Right hindlimb (tissue), 1 donor: ENCODE measurements around the gene TCF3.
"Not testable (repeated sequence)": the region's sequence is repeated elsewhere in the genome, so short reads cannot be mapped to it uniquely, and the experiment has no call there.

Experiments used
- DNase-seq: peaks from one replicate; pipeline ENCODE4 v3.0.0-alpha.2; 2018

The TCF3 gene

DNA sequence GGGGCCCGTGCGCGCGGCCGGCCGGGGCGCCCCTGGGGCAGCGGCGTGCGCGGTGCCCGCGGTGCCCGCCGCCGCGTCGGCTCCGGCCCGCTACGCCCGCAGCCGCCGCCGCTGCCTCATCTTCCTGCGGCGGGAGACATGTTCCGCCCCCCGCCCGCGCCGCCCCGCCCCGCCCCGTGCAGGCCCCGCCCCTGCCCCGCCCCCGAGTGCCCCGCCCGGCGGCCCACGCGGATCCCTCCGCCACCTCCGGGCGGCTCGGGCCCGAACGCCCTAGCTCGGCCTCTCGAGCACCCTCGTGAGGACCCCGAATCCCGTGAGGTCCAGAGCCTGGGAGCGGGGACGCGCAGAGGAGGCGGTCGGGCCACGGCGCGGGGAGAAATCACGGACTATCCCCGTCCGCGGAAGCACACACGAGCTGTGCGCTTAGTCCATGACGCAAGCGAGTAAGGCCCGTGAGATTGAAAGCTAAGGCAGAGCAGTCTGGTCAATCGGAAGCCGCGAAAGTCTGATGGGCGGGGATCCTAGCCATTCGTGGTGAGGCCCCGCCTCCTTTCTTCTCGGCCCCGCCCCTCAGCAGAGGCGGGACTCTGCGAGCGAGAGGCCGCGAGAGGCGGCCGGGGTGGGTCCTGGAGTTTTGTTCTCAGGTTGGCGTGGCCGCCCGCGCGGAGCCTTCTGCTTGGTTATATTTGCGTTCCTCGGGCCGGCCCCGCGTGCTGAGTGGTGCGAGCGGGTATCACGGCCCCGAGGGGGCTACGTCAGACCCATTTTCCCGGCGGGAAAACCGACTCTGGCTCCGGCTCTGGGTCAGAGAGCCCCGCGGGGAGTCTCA lies at the start of gene TCF3:
Gene TCF3 (minus strand): TSS at position 145 of the 829 bp plus-strand sequence. CDS start 2,367 bp downstream, outside the sequence.
- DNase-seq: peak; percentile 99

DNA sequence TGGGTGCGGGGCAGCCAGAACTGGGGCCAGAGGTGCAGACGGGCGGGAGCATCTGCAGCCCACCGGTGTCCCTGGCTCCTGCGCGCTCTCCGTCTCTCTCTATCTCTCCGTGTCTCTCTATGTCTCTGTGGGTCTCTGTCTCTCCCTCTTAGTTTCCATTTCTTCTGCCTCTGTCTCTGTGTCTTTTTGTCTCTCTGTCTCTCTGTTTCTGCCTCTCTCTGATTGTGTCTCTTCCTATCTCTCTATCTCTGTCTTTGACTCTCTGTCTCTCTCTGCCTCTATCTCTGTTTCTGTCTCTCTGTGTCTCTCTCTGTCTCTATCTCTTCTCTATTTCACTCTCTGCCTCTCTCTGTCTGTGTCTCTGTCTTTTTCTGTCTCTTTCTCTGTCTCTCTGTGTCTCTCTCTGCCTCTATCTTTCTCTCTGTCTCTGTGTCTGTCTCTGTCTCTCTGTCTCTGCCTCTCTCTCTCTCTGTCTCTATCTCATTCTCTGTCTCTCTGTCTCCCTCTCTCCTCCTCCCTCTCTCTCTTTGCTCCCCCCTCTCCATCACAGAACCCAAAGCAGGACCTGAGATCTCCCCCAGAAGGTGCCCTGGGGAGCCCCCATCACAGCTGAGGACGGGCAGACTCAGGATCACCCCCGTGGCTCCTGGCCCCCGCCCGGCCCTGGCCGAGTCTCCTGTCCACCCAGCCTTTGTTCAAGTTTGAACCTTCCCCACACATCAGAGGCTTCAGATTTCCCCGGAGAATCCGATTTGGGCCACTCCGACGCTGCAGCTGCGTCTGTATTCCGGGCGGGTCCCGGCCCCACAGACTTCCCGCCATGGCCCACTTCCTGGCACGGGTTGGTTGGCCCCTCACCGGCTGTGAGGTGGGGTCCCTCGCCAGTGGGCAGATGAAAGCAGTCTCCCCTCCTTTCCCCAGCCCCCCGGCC lies 48.6 kb upstream of the TCF3 start:
- no peak for DNase-seq

DNA sequence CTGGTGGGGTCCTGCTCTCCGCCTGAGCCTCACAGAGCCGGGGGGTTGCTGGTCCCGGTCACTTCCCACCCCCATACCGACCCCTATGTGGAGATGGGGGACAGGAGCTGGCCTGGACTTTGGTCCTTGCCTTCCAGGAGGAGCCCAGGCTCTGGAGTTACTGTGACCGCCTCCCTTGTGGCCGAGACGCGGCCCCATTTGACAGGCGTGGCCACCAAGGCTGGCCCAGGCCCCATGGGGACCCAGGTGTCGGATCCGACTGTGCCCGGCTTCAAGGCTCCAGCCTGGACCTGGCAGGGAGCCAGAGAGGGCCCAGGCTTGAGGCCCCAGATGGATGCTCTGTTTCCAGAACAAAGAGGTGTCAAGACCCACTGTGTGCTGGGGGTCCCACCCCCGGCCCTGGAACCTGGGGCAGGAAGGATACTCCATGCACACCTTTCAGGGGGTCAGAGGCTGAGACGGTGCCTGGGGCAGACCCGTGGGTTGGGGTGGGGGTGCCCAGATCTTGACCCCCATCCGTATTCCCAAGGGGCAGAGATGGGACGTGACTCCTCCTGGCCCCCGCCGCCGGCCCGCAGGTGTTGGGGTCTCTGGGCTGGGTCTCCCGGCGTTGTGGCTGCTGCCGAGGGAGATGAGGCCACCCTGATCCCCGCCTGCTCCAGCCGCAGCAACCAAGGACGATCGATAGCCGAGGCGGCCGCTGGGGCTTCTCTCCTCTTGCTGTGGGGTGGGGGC lies 47.8 kb upstream of the TCF3 start:
- no peak for DNase-seq

DNA sequence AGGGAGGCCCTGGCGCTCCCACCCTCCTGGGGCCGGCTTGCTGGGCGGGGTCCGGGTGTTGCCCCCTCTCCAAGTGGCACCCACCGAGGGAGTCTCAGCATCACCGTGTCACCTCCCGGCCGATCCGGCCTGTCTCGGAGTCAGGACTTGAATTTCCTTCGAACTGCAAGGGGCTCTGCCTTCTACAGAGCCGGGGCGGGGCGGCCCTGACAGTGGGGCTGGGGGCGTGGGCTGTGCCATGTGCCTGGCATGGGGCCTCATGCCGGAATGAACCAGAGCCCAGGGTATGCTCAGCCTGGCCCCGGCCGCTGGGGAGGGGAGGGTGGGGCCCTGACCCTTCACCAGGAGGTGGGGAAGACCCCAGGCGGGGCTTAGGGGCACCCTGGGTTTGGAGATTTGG lies 47.0 kb upstream of the TCF3 start:
- no peak for DNase-seq

DNA sequence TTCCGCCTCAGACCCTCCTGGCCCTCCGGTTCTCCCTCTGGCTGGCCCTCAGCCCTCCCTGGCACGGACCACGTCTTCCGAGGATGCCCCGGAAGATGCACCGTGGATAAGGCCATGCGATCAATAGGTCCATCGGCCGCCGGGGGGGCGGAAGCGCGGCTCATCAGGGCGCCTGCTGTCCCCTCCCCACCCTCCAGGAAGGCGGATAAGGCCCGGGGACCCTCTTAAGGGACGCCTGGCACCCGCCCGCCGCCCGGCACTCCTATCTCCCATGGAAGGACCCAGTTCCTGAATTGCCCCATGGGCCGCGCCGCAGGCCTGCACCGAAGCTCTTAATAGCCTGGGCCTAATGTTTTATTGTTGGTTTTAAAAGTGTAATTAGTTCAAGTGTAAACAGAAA lies 46.2 kb upstream of the TCF3 start:
- DNase-seq: no peak

DNA sequence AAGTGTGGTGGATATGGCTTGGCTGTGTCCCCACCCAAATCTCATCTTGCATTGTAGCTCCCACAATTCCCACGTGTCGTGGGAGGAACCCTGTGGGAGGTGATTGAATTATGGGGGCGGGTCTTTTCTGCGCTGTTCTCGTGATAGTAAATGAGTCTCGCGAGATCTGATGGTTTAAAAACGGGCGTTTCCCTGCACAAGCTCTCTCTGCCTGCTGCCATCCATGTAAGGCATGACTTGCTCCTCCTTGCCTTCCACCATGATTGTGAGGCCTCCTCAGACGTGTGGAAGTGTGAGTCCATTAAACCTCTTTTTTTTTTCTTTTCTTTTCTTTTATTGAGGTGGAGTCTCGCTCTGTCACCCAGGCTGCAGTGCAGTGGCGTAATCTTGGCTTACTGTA lies 43.1 kb upstream of the TCF3 start:
- not testable (repeated sequence) for DNase-seq

DNA sequence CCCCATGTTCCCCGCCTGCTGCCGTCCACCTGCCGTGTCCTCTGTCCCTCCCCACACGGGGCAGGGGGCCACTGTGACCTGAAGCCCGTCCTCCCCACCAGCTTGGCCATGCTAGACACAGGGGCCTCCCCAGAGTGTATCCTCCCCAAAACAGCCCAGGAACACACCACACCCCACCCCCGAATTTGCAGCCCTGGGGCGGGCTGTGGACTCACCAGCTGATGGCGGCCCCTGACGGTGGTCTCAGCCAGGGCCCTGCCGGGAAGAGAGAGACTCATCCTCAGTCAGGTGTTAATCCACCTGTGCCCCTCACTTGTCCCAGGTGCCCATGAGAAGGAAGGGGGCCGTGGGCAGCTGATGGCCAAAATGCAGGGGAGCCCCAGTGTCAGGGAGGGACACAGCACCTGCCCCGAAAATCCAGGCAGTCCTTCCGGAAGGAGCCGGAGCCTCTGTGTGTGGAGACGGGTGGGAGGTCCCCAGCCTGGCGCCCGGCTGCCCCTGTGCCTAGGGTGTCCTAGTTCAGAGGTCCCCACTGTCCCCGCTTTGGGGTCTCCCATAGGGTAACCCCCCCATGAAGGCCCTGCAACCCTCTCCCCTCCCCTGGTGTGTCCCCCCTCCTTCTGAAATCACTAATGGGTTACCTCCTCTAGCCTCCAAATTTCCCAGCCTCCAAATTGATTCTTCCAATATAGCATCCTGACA lies 39.3 kb upstream of the TCF3 start:
- DNase-seq: no peak

DNA sequence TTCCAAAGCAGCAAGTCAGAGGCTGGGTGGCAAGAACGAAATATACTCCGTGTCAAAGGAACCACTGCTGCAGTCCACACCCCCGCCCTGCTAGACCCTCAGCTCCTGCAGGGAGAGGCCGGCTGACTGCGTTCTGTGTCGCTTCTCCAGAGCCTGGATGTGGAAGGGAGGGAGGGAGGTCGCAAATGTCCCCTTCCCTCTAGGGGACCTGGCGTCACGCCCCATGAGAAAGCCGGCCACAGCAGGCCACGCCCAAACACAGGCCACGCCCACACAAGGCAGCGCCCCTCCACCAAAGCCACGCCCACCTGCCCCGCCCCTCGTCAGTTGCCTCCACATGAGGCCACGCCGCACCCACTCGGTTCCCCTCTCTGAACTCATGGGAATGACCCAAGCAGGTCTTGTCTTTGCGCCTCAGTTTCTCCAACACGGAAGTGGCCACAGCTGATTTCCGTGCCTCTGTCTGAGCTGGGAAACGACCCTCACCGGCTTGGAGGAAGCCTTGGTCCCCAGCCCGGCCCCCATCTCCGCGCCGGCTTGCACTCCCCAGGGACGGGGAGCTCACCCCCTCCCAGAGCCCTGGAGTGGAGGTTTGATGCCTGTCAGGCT lies 38.4 kb upstream of the TCF3 start:
- no peak for DNase-seq

DNA sequence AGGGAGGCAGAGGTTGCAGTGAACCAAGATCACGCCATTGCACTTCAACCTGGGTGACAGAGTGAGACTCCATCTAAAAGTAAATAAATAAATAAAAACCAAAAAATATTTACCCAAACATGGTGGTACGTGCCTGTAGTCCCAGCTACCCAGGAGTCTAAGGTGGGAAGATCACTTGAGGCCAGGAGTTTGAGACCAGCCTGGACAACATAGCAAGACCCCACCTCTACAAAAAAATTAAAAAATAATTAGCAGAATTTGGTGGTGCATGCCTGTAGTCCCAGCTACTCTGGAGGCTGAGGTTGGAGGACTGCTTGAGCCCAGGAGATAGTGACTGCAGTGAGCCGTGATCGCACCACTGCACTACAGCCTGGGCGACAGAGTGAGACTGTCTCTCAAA lies 33.4 kb upstream of the TCF3 start:
- not testable (repeated sequence) for DNase-seq

DNA sequence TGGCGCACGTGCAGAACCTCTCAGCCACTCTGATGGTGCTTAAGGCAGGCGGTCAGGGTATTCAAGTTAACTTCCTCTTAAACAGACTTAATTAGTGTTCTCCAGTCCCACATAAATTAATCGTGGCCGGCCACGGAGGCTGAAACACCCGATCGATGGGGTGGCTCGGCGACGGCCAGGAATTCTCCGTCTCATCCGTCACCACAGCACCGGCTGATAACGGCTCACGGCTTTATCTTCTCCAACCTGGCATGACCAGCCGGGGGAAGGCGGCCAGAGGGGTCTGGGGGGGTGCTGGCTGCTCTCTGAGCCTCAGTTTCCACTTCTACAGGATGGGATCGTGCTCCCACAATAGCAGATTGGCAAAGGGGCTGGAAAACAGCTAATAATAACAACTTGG lies 32.6 kb upstream of the TCF3 start:
- no peak for DNase-seq

DNA sequence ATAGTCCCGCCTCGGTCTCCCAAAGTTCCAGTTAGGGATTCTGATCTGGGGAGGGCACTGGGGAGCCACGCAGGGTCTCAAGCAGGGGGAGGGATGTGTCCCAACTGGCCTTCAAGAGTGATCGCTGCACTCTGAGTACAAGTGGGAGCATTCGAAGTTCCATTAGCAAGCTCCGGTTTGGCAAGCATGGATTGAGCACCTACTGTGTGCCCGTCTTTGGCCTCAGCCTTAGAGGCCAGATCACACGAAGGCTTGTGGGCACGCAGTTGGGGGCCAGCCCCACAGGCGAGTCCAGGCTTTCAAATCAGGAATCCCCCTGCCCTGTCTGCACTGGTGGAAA lies 32.1 kb upstream of the TCF3 start:
- no peak for DNase-seq

DNA sequence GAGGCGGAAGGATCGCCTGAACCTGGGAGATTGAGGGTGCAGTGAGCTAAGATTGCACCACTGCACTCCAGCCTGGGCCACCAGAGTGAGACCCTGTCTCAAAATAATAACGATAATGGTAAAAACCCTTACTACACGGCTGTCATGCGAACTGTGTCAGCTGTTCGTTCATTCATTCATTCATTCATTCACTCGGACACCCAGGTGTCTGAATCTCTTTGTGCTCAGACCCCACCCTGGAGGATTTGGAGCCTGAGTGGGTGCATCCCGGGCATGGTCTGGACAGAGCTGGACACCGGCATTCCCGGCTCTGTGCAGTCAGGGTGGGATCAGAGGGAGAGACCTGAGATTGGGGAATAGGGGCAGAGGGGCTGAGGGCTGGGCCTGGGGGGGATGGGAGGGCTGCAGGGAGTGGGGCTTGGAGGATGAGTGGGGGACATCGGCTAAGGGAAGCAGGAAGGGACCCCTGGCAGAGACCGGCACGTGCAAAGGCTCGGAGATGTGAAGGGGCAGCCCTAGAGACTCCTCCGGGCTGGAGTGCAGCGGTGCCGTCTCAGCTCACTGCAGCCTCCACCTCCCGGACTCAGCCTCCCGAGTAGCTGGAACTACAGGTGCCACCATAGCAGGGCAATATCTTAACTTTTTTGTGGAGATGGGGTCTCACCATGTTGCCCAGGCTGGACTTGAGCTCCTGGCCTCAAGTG lies 31.6 kb upstream of the TCF3 start:
- no peak for DNase-seq

DNA sequence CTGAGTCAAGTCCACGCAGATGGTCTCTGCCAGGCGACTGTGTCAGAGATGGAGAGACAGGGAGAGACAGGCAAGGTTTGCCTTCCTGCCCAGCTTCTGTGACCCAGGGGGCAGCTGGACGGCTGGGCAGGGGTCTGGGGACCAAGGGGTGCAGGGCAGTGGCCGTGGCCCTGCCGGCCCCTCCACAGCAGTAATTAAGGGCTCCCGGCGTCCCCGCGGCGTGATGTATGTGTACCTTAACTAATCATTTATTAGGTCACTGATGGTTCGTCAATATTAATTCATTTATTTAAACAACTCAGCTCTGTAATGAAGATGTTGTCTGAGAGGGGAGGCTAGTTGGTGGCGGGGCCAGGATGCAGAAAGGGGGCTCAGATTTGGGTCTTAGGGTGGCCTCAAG lies 28.6 kb upstream of the TCF3 start:
- no peak for DNase-seq

DNA sequence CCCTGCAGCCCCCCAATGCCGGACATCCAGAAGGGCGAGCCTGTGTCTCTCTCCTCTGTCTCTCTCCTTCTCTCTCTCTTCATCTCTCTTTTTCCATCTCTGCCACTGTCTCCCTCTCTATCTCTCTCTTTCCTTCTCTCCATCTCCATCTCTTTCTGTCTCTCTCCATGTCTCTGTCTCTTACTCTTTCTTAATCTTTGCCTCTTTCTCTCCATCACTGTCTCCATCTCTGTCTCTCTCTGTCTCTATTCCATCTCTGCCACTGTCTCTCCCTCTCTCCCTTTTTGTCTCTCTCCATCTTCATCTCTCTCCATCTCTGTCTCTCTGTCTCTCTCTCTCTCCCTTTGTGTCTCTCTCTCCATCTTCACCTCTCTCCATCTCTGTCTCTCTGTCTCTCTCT lies 25.7 kb upstream of the TCF3 start:
- no peak for DNase-seq

DNA sequence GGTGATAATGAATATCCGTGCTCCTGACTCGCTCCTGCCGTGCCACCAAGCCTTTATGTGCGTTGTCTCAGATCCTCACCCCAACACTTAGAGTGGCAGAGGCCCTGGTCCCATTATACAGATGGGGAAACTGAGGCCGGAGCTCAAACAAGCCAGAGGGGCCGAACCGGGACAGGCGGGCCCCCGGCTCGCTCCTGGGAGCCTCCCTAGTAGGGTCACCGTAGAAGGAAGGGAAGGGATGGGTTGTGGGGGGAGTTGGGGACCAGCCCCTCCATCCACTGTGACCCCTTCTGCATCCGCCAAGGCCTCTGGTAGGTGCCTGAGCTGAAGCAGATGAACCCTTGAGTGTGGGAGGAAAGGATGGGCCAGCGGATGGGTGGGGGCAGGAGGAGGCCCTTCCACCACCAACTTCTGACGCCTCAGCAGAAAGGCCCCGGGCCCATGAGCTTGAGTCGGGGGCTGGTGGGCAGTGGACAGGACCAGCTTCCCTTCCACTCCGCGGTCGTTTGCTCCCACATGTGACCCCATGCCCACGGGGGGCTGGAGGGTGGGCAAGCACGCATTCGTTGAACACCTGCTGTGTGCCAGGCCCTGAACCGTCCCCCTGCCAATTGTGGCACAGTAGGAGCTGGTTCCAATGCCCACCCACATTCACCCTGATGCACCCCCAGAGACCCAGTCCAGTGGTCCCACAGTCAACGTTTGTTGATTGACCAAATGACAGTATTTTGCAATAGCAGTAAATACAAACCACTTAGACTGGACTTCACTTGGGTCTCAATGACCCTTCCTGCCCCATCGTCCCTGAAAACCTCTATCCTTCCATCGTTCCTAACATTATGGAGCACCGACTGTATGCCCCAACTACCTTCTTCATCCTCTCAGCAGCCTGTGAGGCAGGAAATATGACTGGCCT lies 24.2 kb upstream of the TCF3 start:
- DNase-seq: no peak

DNA sequence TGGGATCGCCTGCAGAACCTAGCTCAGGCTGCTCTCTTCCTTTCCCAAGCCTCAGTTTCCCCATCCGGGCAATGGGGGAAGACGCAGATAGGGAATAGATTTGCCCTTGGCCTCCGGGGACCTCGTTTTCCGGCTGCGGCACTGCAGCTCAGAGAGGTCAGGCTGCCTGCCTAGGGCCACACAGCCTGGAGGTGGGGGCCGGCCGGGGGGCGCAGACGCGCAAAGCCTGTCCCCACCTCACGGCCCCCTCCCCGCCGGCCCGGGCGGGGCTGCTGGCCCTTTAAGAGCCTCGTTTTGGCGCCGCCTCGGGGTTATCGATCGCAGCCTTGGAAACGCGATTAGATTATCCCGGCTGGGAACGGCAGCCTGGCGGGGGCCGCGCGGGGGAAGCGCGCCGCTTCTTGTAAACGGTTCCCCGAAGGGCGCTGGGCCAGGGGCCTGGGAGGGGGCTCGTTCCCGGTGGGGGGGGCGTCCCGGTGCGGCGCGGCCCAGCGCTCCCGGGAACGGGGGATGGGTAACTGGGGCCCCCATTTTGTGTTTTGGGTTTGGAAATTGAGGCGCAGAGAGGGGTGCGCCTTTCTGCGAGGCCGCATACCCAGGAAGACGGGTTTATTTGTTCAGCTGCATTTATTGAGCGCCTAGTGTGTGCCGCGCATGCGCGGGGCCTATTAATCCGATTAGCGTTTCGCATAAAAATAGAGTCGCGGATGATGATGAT lies 23.4 kb upstream of the TCF3 start:
- DNase-seq: no peak

DNA sequence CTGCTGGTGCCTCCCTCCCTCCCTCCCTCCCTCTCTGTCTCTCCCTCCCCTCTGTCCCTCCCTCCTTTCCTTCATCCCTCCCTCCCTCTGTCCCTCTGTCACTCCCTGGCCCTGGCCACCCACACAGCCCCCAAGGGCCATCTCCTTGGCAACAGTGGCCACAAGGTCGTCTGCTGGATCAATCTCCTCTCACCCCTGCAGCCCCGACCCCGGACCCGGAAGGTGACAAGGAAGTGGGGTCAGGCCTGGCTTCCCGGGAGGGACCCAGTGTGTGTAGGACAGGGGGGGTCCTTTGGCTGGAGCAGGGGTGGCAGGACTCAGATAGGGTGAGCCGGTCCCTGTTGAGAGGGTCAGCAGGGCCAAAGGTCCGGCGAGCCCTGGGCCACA lies 21.9 kb upstream of the TCF3 start:
- no peak for DNase-seq

DNA sequence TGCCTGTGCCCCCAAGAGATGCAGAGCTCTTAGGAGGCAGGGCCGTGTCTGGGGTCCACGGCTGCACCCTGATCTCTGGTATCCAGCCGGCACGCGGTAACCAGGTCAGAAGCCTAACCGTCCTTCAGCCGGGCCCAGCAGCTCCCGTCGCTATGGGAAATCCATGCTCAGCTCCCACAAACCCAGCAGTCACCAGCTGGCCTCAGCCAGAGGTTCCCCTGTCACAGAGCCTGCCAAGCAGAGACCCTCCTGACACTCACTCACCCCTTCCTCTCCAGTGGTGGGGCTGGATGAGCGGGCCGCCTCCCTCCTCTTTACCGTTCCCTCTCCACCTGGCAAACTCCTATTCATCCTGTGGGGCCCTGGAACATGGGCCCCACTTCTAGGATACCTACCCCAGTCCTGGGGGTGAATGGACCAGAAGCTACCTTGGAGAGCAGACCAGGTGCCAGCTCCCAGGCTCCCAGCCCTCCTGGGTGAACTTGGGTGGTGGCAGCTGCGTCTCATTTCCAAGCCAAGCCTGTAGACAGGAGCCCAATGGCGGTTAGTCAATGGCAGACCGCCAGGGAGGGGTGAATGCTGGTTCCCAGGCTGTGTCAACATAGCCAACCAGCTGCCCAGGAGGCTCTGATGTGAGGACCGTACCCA lies 21.4 kb upstream of the TCF3 start:
- no peak for DNase-seq
